ENCODE data around the gene TMEM132C. TPM values are rescaled to one million over a fixed set of nuclear protein-coding genes. Genes with fewer than 3 reads are reported as not detected.

TMEM132C gene
- polyA plus RNA-seq, 2 of the 4 experiments (the other 2 are of a cell fraction) = not detected

- FAIRE-seq = no peak
- H3K4me1 ChIP-seq = no peaks in the 10 kb centered on the region
- H3K4me3 ChIP-seq = no peak overlapping the region
- H3K4me2 ChIP-seq = no peak overlapping the region
- no peak for TF ChIP-seq PHF8 (IDR thresholded peaks at IDR 0.05; ENCODE audit: borderline replicate concordance, low read depth)
- TF ChIP-seq RNF2 (IDR thresholded peaks at IDR 0.05; ENCODE audit: borderline replicate concordance, low read depth) = no peak
- TF ChIP-seq ZSCAN20 (CRISPR knock-in tag; IDR thresholded peaks at IDR 0.05) = no peak
- no peak for TF ChIP-seq POLR2A (IDR thresholded peaks at IDR 0.05; ENCODE audit: low read length)
- no peak for TF ChIP-seq FOXS1 (CRISPR knock-in tag; IDR thresholded peaks at IDR 0.05)
- TF ChIP-seq REST (IDR thresholded peaks at IDR 0.05) = no peak
- TF ChIP-seq RFX5 (IDR thresholded peaks at IDR 0.05) = no peak
- no peak for TF ChIP-seq CHD2 (IDR thresholded peaks at IDR 0.05; ENCODE audit: low read length, partially characterized antibody)
- TF ChIP-seq CBX8 (IDR thresholded peaks at IDR 0.05) = no peak
- TF ChIP-seq CBX2 (IDR thresholded peaks at IDR 0.05; ENCODE audit: borderline replicate concordance, low read depth) = no peak
- TF ChIP-seq KDM5A (IDR thresholded peaks at IDR 0.05) = no peak
- no peak for TF ChIP-seq HDAC2 (IDR thresholded peaks at IDR 0.05)
- TF ChIP-seq, protein P1, sequence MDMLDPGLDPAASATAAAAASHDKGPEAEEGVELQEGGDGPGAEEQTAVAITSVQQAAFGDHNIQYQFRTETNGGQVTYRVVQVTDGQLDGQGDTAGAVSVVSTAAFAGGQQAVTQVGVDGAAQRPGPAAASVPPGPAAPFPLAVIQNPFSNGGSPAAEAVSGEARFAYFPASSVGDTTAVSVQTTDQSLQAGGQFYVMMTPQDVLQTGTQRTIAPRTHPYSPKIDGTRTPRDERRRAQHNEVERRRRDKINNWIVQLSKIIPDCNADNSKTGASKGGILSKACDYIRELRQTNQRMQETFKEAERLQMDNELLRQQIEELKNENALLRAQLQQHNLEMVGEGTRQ (IDR thresholded peaks at IDR 0.05) = no peak
- TF ChIP-seq HOXB5 (CRISPR knock-in tag; IDR thresholded peaks at IDR 0.05) = no peak
- no peak for TF ChIP-seq HEYL (CRISPR knock-in tag; IDR thresholded peaks at IDR 0.05)
- TF ChIP-seq CTCF (IDR thresholded peaks at IDR 0.05) = no peak
- TF ChIP-seq POLR2AphosphoS2 (conservative IDR thresholded peaks at IDR 0.05; ENCODE audit: low read length) = no peak
- no peak for TF ChIP-seq ZNF302 (CRISPR knock-in tag; IDR thresholded peaks at IDR 0.05)
- 0% methylated on average over 3 of the region's 3 CpGs for WGBS (ENCODE audit: missing lambda C conversion rate)
- ChIA-PET CTCF (no interaction called here), POLR2A (no interaction called here)
- ATAC-seq = no peak
- H3K9me3 ChIP-seq = no peaks in the 10 kb centered on the region
- no peak overlapping the region for H3K27ac ChIP-seq
- no peak for DNase-seq (ENCODE audit: low read depth in 1 of 2, low spot score in 1 of 2)
These were observed 252.5 kb downstream of the TMEM132C start for GRCh38 chr12:128519426-128519825.

GRCh38 chr12:128521981-128522380 lies 255.0 kb downstream of the TMEM132C start:
- Histone ChIP-seq H3K4me1 (no peaks in the 10 kb centered on the region), H3K27ac (no peak overlapping the region), H3K4me2 (no peak overlapping the region), H3K9me3 (no peaks in the 10 kb centered on the region), H3K4me3 (no peak overlapping the region)
- 13% methylated on average over 10 of the region's 10 CpGs for WGBS (ENCODE audit: missing lambda C conversion rate)
- POLR2A ChIA-PET = no interaction called here
- FAIRE-seq (no peak), ATAC-seq (no peak), DNase-seq (ENCODE audit: low read depth in 1 of 2, low spot score in 1 of 2) (no peak)
- CTCF ChIA-PET = no interaction called here
- TF ChIP-seq MAZ (IDR thresholded peaks at IDR 0.05; ENCODE audit: borderline replicate concordance, low read depth, low read length) (no peak), RAD21 (conservative IDR thresholded peaks at IDR 0.05 in 1 of 2, IDR thresholded peaks at IDR 0.05 in 1 of 2) (no peak), FOSB (CRISPR knock-in tag; IDR thresholded peaks at IDR 0.05) (no peak), HDAC2 (IDR thresholded peaks at IDR 0.05) (no peak), RARB (CRISPR knock-in tag; IDR thresholded peaks at IDR 0.05) (no peak), RNF2 (IDR thresholded peaks at IDR 0.05; ENCODE audit: borderline replicate concordance, low read depth) (no peak), CBX2 (IDR thresholded peaks at IDR 0.05; ENCODE audit: borderline replicate concordance, low read depth) (no peak), EP300 (IDR thresholded peaks at IDR 0.05) (no peak), REST (IDR thresholded peaks at IDR 0.05) (no peak), RCOR1 (IDR thresholded peaks at IDR 0.05; ENCODE audit: low read depth, low read length) (no peak)
- TF ChIP-seq, protein P2, sequence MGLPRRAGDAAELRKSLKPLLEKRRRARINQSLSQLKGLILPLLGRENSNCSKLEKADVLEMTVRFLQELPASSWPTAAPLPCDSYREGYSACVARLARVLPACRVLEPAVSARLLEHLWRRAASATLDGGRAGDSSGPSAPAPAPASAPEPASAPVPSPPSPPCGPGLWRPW (IDR thresholded peaks at IDR 0.05) = no peak
- TF ChIP-seq, protein P3, sequence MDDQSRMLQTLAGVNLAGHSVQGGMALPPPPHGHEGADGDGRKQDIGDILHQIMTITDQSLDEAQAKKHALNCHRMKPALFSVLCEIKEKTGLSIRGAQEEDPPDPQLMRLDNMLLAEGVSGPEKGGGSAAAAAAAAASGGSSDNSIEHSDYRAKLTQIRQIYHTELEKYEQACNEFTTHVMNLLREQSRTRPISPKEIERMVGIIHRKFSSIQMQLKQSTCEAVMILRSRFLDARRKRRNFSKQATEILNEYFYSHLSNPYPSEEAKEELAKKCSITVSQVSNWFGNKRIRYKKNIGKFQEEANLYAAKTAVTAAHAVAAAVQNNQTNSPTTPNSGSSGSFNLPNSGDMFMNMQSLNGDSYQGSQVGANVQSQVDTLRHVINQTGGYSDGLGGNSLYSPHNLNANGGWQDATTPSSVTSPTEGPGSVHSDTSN (IDR thresholded peaks at IDR 0.05) = no peak
